Type B pancreatic cell (in vitro differentiated cells): ENCODE measurements around the gene ENAH. TPM values are rescaled to one million over a fixed set of nuclear protein-coding genes. Genes with fewer than 3 reads are reported as not detected.
A peak's percentile ranks its signal among the peaks of the same experiment; 100 is the strongest.

Source experiments
- DNase-seq: peaks from one replicate; pipeline ENCODE4 v3.0.0; 2021; ENCODE audit warnings: mixed read lengths; ENCODE audit not compliant: unreplicated experiment; ENCODE audit errors: extremely low spot score
- H3K27ac Mint-ChIP-seq: 2 replicates; pipeline ENCODE4 v1.8.0; 2021; ENCODE audit warnings: mild to moderate bottlenecking, mixed read lengths
- H3K27me3 Mint-ChIP-seq: 2 replicates; pipeline ENCODE4 v1.8.0; 2021; ENCODE audit warnings: mixed read lengths
- H3K36me3 Mint-ChIP-seq: 2 replicates; pipeline ENCODE4 v1.8.0; 2021; ENCODE audit warnings: mixed read lengths
- H3K4me1 Mint-ChIP-seq: one replicate; pipeline ENCODE4 v1.8.0; 2021; ENCODE audit warnings: mixed read lengths; ENCODE audit not compliant: unreplicated experiment
- H3K4me3 Mint-ChIP-seq: 2 replicates; pipeline ENCODE4 v1.8.0; 2021; ENCODE audit warnings: mild to moderate bottlenecking, mixed read lengths
- H3K9me3 Mint-ChIP-seq: 2 replicates; pipeline ENCODE4 v1.8.0; 2021; ENCODE audit warnings: mixed read lengths
- total RNA-seq: library from RNA; stranded (reverse); gene quantifications from 2 replicates; pipeline ENCODE4 v1.2.1, GENCODE V29; 2021; ENCODE audit warnings: low replicate concordance
- TF ChIP-seq, protein P1 (sequence below): fragments of 200-600 bp; sonication (generic); conservative IDR thresholded peaks from 2 replicates; pipeline ENCODE4 v1.5.0; 2021; ENCODE audit warnings: antibody characterized with exemption, mild to moderate bottlenecking

The ENAH gene
- total RNA-seq, 1 donor from 2014 or later, result 133 TPM

DNA sequence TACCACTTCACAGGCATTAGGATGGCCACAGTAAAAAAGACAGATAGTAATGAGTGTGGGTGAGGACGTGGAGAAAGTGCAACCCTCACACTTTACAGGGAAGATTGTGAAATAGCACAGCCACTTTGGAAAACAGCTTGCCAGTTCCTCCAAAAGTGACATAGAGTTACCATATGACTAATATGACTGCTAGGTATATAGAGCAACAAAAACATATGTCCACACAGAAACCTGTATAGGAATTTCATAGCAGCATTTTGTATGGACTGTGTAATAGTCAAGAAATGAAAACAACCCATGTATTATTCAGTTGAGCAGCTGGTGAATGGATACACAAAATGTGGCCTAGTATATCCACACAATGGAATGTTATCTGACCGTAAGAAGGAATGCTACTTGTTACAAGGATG is 194.7 kb downstream of the ENAH start:
- peaks cover 20% of the 10 kb centered on the region for H3K4me1 Mint-ChIP-seq
- H3K27me3 Mint-ChIP-seq, result peaks cover 2% of the 10 kb centered on the region
- no peaks in the 10 kb centered on the region for H3K36me3 Mint-ChIP-seq

DNA sequence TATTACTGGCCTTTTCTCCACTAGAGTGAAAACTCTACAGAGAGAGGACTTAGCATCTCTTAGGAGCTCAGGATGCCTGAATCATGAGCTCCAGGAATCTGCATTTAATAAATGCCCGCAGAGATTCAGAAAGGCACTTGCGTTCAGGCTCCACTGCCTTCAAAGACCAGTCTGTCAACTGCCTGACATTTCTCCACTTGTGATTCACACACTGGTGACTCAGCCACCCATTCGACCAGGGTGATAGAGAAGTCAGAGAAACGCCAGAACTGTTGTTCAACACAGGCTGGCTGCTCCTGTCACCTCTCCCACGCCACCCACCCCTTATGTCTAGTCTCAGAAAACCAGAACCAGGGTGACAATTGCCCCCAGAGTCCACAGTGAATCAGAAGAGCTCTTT is 198.2 kb downstream of the ENAH start:
- H3K27ac Mint-ChIP-seq, result peak overlapping the region; percentile 76
- H3K4me3 Mint-ChIP-seq, result no peak overlapping the region
- no peak for DNase-seq
- peaks cover 5% of the 10 kb centered on the region for H3K4me1 Mint-ChIP-seq
- H3K9me3 Mint-ChIP-seq, result peaks cover 4% of the 10 kb centered on the region
- TF ChIP-seq, protein P1, sequence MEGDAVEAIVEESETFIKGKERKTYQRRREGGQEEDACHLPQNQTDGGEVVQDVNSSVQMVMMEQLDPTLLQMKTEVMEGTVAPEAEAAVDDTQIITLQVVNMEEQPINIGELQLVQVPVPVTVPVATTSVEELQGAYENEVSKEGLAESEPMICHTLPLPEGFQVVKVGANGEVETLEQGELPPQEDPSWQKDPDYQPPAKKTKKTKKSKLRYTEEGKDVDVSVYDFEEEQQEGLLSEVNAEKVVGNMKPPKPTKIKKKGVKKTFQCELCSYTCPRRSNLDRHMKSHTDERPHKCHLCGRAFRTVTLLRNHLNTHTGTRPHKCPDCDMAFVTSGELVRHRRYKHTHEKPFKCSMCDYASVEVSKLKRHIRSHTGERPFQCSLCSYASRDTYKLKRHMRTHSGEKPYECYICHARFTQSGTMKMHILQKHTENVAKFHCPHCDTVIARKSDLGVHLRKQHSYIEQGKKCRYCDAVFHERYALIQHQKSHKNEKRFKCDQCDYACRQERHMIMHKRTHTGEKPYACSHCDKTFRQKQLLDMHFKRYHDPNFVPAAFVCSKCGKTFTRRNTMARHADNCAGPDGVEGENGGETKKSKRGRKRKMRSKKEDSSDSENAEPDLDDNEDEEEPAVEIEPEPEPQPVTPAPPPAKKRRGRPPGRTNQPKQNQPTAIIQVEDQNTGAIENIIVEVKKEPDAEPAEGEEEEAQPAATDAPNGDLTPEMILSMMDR, result no peak
- H3K36me3 Mint-ChIP-seq, result no peaks in the 10 kb centered on the region
- H3K27me3 Mint-ChIP-seq, result peaks cover 2% of the 10 kb centered on the region

More for the DNA sequence above, 194.7 kb downstream of the ENAH start:
- Mint-ChIP-seq H3K4me3 (no peak overlapping the region), H3K27ac (no peak overlapping the region), H3K9me3 (peaks cover 4% of the 10 kb centered on the region)
- DNase-seq, result no peak
- TF ChIP-seq, protein P1, result no peak

DNA sequence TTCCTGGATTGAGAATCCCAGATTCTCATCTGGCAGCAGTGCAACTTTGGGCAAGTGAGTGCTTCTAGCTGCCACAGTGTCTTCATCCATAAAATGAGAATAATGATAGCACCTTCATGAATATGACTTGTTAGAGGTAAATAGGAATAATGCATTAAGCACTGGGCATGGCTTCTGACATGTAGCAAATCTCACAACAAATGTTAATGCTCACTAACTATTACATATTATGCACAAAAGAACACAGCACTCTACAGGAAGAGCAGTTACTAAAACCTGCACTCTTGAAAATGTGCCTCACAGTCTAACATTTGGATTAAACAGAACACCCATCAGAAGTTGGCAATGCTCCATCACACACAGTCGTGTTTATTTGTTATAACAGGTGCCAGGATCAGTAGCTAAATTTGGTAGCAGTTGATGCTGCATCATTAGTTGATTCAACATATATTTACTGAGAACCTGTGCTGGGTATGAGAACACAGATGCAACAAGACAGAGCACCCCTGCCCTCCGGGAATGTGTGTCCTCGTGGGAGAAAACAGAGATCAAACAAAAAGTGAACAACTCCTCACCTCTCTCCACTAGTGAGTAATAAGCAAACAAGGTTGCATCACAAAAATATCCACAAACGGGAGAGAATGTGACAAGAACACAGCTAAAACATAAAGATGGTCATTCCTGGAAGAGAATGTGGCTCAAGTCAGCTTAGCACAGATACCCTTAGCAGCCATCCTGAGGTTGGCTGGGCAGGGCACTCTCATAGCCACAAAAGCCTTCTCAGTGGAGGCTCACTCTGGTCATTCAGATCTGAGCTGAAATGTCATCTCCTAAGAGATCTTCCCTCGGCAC is 198.9 kb downstream of the ENAH start:
- Mint-ChIP-seq H3K4me3 (no peak overlapping the region), H3K9me3 (peaks cover 4% of the 10 kb centered on the region), H3K36me3 (no peaks in the 10 kb centered on the region), H3K4me1 (peaks cover 5% of the 10 kb centered on the region), H3K27ac (peak overlapping the region; percentile 76), H3K27me3 (no peaks in the 10 kb centered on the region)
- no peak for DNase-seq
- TF ChIP-seq, protein P1, result no peak

DNA sequence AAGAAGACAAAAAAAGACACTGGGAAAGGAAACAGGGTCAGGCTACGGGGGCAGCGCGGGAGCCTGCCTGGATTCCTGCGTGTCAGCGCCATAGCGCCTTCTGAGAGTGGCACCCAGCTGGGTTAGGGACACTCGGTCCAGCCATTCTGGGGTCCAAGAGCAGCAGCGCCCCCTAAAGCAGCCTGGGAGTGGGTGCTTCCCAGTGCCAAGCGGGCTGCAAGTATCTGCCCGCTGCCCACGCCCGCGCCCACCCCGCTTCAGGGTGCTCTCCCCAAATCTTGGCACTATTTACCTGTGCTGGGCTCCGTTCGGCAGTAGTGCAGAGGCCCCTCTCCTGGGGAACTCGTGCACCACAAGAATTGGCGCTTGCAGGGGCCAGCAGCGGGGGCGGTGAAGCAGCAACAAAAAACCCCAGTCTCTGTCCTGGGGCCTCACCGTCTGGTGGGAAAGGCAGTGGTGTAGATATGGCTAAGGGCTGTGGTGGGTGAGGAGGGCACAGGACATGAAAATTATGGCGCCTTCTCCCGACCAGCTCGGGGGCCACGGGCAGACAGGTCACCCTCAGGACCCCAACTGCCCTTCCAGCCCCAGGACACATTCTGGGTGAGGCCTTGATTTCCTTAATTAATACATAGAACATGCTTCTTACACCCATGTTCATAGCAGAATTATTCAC is 200.9 kb downstream of the ENAH start:
- DNase-seq, result no peak
- TF ChIP-seq, protein P1, result no peak
- H3K4me3 Mint-ChIP-seq, result no peak overlapping the region
- peaks cover 16% of the 10 kb centered on the region for H3K4me1 Mint-ChIP-seq
- no peaks in the 10 kb centered on the region for H3K36me3 Mint-ChIP-seq
- no peak overlapping the region for H3K27ac Mint-ChIP-seq
- peaks cover 2% of the 10 kb centered on the region for H3K9me3 Mint-ChIP-seq
- no peaks in the 10 kb centered on the region for H3K27me3 Mint-ChIP-seq

DNA sequence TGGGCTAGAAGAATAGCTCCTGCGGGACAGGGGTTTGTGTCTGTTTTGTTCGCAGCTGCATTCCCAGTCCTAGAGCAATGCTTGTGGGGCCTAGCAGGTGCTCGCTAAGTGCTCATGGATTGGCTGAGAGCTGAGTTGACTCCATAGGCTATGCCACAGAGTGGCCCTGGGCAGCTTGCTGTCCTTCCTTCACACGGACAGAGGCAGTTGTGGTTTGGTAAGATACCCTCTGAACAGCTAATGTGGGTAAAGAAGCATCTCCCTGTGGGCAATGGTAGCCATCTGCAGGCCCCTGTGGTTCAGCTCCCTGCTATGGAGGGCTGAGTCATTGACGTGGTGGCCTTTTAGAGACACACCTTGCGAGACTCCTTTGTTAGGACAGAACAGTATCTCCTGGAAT is 201.6 kb downstream of the ENAH start:
- no peak overlapping the region for H3K27ac Mint-ChIP-seq
- no peak for DNase-seq
- H3K27me3 Mint-ChIP-seq, result peaks cover under 1% of the 10 kb centered on the region

More for the DNA sequence above, 201.6 kb downstream of the ENAH start:
- peaks cover 22% of the 10 kb centered on the region for H3K4me1 Mint-ChIP-seq
- no peaks in the 10 kb centered on the region for H3K36me3 Mint-ChIP-seq
- no peak overlapping the region for H3K4me3 Mint-ChIP-seq
- no peaks in the 10 kb centered on the region for H3K9me3 Mint-ChIP-seq
- TF ChIP-seq, protein P1, result no peak
